Psoas muscle (tissue), 8 donors: ENCODE measurements around the gene PHLDA3. TPM values are rescaled to one million over a fixed set of nuclear protein-coding genes. Genes with fewer than 3 reads are reported as not detected.

ENCODE experiments used
- ATAC-seq, 4 donors: fragments of 200-7000 bp; cut with Tn5 transposase; one replicate each; pipeline ENCODE4 v1.9.1; 2020; ENCODE audit warnings: moderate library complexity in 3 of 4, mild to moderate bottlenecking in 2 of 4
- DNase-seq, 2 donors: peaks; one replicate each; pipeline ENCODE4 v3.0.0-alpha.2; 2020
- H3K27ac ChIP-seq: fragments of 200-600 bp; one replicate; pipeline ENCODE4 v1.8.0; 2022
- H3K27me3 ChIP-seq, 3 donors: fragments of 200-600 bp in 1 of 3; one replicate each; pipeline versions ENCODE4 v1.6.1 to v1.8.0; 2013 to 2022; ENCODE audit warnings: low read length in 2 of 3, mild to moderate bottlenecking in 2 of 3, moderate library complexity in 1 of 3; ENCODE audit not compliant: insufficient read depth in 3 of 3
- H3K36me3 ChIP-seq, 2 donors: fragments of 200-600 bp in 1 of 2; one replicate each; pipeline versions ENCODE4 v1.6.1 to v1.8.0; 2013 to 2022; ENCODE audit warnings: low read depth in 1 of 2, mild to moderate bottlenecking in 1 of 2, moderate library complexity in 1 of 2; ENCODE audit not compliant: insufficient read depth in 1 of 2
- H3K4me1 ChIP-seq: fragments of 200-600 bp; one replicate; pipeline ENCODE4 v1.8.0; 2022
- H3K4me3 ChIP-seq: fragments of 200-600 bp; one replicate; pipeline ENCODE4 v1.8.0; 2022; ENCODE audit warnings: mild to moderate bottlenecking
- H3K9me3 ChIP-seq: fragments of 200-600 bp; one replicate; pipeline ENCODE4 v1.8.0; 2022
- WGBS, 3 donors: extraction: QIAGEN DNeasy Blood & Tissue Kit; methylation state at CpG; one replicate each; pipeline versions ENCODE4 v1.1.6 to v1.1.7; 2013; 5-methylcytosine and 5-hydroxymethylcytosine counted together
- intact Hi-C, 2 donors: fragments of 100-400 bp; cut with DNase I; formaldehyde crosslinking; loops; one replicate each; pipeline versions ENCODE4 v1.11.0 to v1.14.2; 2022
- polyA plus RNA-seq, 3 donors: library from polyadenylated mRNA; stranded (reverse); fragments of 200-250 nt; gene quantifications; one replicate each; pipeline ENCODE4 v1.2.3, GENCODE V29; 2013
- total RNA-seq, 4 donors: library from RNA; stranded (reverse); fragmentation: NEBNext Ultra II Directional in 2 of 4; extraction: Animal tissue kit (Norgen Biotek cat#: 25700) in 2 of 4; gene quantifications; one replicate each; pipeline versions ENCODE4 v1.2.1 to v1.2.4, GENCODE V29; 2021 to 2023
- TF ChIP-seq, protein P1 (sequence below): fragments of 200-600 bp; IDR thresholded peaks from one replicate; pipeline ENCODE4 v1.8.0; 2022; ENCODE audit warnings: antibody characterized with exemption
- donor health status: healthy with polysubstance abuse.
- donor health status: DM: no; HTN: no; CAD: no; lungs with moderate emphysema.
- donor health status: Bipolar disorder and iron deficiency.
- donor health status: healthy.
- donor health status: DM: yes; HTN: yes; CAD: no.
- donor health status: DM: no; HTN: no; CAD: no.
- donor health status: DM: no; HTN: no; CAD: no.
- donor health status: DM: yes; HTN: yes; CAD: no.

The PHLDA3 gene
- total and polyA plus RNA-seq, 7 donors, result 41.8 to 116 (median 62.4) TPM

DNA sequence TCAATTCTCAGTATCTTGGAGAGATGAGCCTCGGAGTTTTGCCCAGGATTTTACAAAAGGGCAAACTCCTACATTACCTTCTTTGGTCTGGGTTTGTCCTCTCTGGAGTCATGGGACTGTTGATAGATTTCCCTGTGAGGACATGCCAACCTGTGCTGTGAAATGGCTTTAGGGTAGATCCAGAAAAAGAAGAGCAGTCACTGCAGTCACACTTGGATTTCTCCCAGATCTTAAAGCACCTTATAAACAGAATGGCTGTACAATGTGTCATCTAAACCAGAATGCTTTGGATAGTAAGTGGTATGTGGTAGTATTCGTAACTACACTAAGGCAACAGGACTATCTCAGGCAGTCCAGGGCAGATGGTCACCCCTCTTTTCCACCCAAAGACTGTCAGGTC lies 39.8 kb upstream of the PHLDA3 start:
- Histone ChIP-seq H3K27ac (no peak overlapping the region), H3K4me3 (no peak overlapping the region), H3K36me3 (no peaks in the 10 kb centered on the region), H3K9me3 (no peaks in the 10 kb centered on the region), H3K27me3 (peaks cover 0 to 6% (median 0%) of the 10 kb centered on the region in 3 donors), H3K4me1 (peaks cover 12% of the 10 kb centered on the region)
- intact Hi-C loops, result loop anchor here in 1 of 2 donors (2.0 kb wide), 1 partner anchor 26 kb away; no protein-coding TSS in a partner anchor
- 94 to 98% (median 95%) methylated on average over 2 of the region's 2 CpGs for WGBS, 3 donors
- TF ChIP-seq, protein P1, sequence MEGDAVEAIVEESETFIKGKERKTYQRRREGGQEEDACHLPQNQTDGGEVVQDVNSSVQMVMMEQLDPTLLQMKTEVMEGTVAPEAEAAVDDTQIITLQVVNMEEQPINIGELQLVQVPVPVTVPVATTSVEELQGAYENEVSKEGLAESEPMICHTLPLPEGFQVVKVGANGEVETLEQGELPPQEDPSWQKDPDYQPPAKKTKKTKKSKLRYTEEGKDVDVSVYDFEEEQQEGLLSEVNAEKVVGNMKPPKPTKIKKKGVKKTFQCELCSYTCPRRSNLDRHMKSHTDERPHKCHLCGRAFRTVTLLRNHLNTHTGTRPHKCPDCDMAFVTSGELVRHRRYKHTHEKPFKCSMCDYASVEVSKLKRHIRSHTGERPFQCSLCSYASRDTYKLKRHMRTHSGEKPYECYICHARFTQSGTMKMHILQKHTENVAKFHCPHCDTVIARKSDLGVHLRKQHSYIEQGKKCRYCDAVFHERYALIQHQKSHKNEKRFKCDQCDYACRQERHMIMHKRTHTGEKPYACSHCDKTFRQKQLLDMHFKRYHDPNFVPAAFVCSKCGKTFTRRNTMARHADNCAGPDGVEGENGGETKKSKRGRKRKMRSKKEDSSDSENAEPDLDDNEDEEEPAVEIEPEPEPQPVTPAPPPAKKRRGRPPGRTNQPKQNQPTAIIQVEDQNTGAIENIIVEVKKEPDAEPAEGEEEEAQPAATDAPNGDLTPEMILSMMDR, result no peak
- DNase-seq, result no peak
- no peak for ATAC-seq

DNA sequence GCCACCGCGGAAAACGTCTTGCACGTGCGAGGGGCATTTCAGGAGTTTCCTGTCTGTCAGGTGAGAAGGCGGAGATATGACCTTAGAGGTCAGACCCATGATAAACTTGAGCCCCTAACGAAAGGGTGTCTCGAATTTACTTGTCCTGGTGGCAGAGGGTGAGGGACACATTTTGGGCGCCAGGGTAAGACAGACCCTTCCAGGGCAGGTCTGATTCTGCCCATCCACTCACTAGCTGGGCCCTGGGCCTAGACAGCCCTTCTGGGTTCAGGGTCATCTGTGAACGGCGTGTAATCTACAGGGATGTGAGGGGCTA lies 38.3 kb upstream of the PHLDA3 start:
- H3K27me3 ChIP-seq, result peaks cover 0 to 6% (median 0%) of the 10 kb centered on the region in 3 donors
- H3K9me3 ChIP-seq, result no peaks in the 10 kb centered on the region
- TF ChIP-seq, protein P1, result no peak
- DNase-seq (no peak), ATAC-seq (no peak)
- intact Hi-C loops, result no loop called here
- H3K4me1 ChIP-seq, result peaks cover 7% of the 10 kb centered on the region
- 39 to 54% (median 40%) methylated on average over 11 of the region's 11 CpGs for WGBS, 3 donors
- H3K4me3 ChIP-seq, result peak overlapping the region; percentile 80
- H3K27ac ChIP-seq, result peak overlapping the region; percentile 78
- no peaks in the 10 kb centered on the region for H3K36me3 ChIP-seq

DNA sequence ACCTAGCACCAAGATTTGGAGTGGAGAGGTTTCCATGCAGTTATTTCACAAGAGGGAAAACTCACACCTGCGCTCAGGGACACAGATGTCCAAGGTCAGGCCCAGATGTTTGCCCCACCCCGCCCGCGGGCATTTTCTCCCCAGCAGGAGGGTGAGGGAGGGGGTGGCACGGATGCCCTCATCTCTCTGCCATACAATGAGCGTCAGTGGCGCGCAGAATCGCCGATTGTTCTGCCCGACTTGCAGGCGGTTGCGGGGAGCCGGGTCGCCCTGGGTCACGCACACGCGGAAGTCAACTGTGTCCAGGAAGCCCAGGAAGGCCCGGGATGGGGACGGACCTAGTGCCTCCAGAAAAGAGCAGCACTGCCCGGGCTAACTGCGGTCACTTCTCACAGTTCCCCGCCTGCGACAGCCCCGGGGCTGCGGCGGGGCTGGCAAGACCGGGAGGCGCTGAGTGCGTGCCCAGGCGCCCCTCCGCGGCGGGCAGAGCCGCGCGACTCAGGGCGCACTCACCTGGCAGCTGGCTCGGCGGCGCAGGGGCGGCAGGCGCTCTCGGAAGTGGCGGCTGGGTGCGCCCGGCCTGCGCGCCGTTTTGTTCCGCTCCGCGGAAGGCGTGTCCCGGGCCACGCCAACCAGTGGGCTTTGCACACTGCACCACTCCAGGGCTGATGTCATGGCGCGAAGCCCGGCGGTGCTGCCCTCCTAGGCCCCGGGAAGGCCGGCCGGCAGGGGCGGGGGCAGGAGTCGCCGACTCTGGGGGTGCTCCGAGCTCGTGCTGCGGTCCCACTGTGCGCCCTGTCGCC lies 37.8 kb upstream of the PHLDA3 start, which contains the start of gene CSRP1:
CSRP1 (minus strand) TSS at position 567 of the 803 bp plus-strand sequence. CDS start 10,820 bp downstream, outside the sequence.
- peaks cover 2% of the 10 kb centered on the region for H3K4me1 ChIP-seq
- DNase-seq (peak; percentile 82 to 90), ATAC-seq (peak; percentile 82 to 90 (median 88))
- H3K9me3 ChIP-seq, result no peaks in the 10 kb centered on the region
- WGBS, 3 donors, result 3 to 4% (median 3%) methylated on average over 59 to 71 of the region's 71 CpGs
- peak within 1 kb of the TSS; percentile 80 for H3K4me3 ChIP-seq
- TF ChIP-seq, protein P1, result no peak
- peaks cover 0 to 6% (median 0%) of the 10 kb centered on the region in 3 donors for H3K27me3 ChIP-seq
- no peaks in the 10 kb centered on the region for H3K36me3 ChIP-seq
- intact Hi-C loops, result no loop called here
- peak within 1 kb of the TSS; percentile 78 for H3K27ac ChIP-seq

DNA sequence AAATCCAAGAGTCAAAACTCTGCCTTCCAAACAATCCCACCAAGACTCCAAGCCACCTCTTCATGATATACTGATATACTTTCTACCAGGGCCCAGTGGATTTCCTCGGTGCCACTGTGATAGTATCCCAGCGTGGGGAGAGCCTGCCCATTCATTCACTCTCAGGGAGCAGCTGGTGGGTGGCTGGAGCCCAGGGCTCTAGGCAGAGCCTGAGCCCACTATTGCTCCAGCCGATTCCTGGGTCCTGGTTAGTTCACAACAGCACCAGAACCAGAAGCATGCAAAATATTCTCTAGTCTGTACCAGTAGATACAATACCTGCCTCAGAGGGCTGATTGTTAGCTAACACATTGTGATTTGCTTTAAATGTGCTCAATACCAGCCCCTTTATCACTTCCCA lies 37.1 kb upstream of the PHLDA3 start:
- no peaks in the 10 kb centered on the region for H3K4me1 ChIP-seq
- peak overlapping the region; percentile 78 for H3K27ac ChIP-seq
- H3K9me3 ChIP-seq, result no peaks in the 10 kb centered on the region
- intact Hi-C loops, result no loop called here
- WGBS, 3 donors, result 44 to 69% (median 52%) methylated on average over 3 of the region's 3 CpGs
- H3K4me3 ChIP-seq, result peak overlapping the region; percentile 80
- DNase-seq (no peak), ATAC-seq (no peak)
- peaks cover 0 to 6% (median 0%) of the 10 kb centered on the region in 3 donors for H3K27me3 ChIP-seq
- H3K36me3 ChIP-seq, result no peaks in the 10 kb centered on the region
- TF ChIP-seq, protein P1, result no peak
